Uterus (tissue), 4 donors: Measurements from ENCODE around the gene ZSWIM8. TPM values are rescaled to one million over a fixed set of nuclear protein-coding genes. Genes with fewer than 3 reads are reported as not detected.

Experiments
- DNase-seq, 2 donors: peaks; one replicate each; pipeline ENCODE4 v3.0.0-alpha.2; 2019 to 2020
- H3K27ac ChIP-seq, 2 donors: fragments of 200-600 bp; sonication (generic); 1 replicate in 1 of 2; 2 replicates in 1 of 2; pipeline ENCODE4 v1.5.1; 2016 to 2018
- H3K27me3 ChIP-seq, 2 donors: fragments of 200-600 bp; sonication (generic); one replicate each; pipeline ENCODE4 v1.5.1; 2018 to 2019; ENCODE audit warnings: control low read depth in 1 of 2
- H3K36me3 ChIP-seq, 2 donors: fragments of 200-600 bp; sonication (generic); one replicate each; pipeline ENCODE4 v1.5.1; 2019; ENCODE audit warnings: control low read depth in 1 of 2
- H3K4me1 ChIP-seq, 2 donors: fragments of 200-600 bp; sonication (generic); one replicate each; pipeline ENCODE4 v1.5.1; 2018 to 2019; ENCODE audit warnings: control low read depth in 1 of 2
- H3K4me3 ChIP-seq, 2 donors: fragments of 200-600 bp; sonication (generic); 1 replicate in 1 of 2; 2 replicates in 1 of 2; pipeline ENCODE4 v1.5.1; 2018 to 2019; ENCODE audit warnings: mild to moderate bottlenecking in 1 of 2
- H3K9me3 ChIP-seq, 2 donors: fragments of 200-600 bp; sonication (generic); one replicate each; pipeline ENCODE4 v1.5.1; 2019; ENCODE audit warnings: control low read depth in 1 of 2
- POLR2A ChIP-seq, 2 donors: fragments of 450-650 bp; IDR thresholded peaks; one replicate each; pipeline ENCODE4 v1.6.1; 2016; ENCODE audit warnings: antibody characterized with exemption in 2 of 2, mild to moderate bottlenecking in 1 of 2, moderate library complexity in 1 of 2
- intact Hi-C: fragments of 100-400 bp; cut with DNase I; formaldehyde crosslinking; loops from one replicate; pipeline ENCODE4 v1.15.1; 2023; ENCODE audit warnings: low total_unique reads
- small RNA-seq: library from RNA; depleted of rRNA; stranded (forward); fragments of <200 nt; gene quantifications from one replicate; pipeline ENCODE3, GENCODE V24; 2016
- total RNA-seq, 4 donors: library from RNA; depleted of rRNA in 3 of 4; stranded (reverse); fragments of >200 nt in 3 of 4; gene quantifications; one replicate each; pipeline versions ENCODE4 v1.1.0 to v1.2.4, GENCODE V29; 2014 to 2023
- TF ChIP-seq, protein P1 (sequence below), 4 experiments: fragments of 200-600 bp in 2 of 4; fragments of 450-650 bp in 2 of 4; sonication (generic) in 2 of 4; IDR thresholded peaks; one replicate each; pipeline ENCODE4 v1.5.1; 2016 to 2019; ENCODE audit warnings: antibody characterized with exemption in 4 of 4, mild to moderate bottlenecking in 2 of 4, moderate library complexity in 1 of 4
- donor health status: DM: yes; HTN: yes; CAD: no.

ZSWIM8 gene
- total RNA-seq, 4 donors from 2014 or later, result 61.4 to 112 (median 91.1) TPM

DNA sequence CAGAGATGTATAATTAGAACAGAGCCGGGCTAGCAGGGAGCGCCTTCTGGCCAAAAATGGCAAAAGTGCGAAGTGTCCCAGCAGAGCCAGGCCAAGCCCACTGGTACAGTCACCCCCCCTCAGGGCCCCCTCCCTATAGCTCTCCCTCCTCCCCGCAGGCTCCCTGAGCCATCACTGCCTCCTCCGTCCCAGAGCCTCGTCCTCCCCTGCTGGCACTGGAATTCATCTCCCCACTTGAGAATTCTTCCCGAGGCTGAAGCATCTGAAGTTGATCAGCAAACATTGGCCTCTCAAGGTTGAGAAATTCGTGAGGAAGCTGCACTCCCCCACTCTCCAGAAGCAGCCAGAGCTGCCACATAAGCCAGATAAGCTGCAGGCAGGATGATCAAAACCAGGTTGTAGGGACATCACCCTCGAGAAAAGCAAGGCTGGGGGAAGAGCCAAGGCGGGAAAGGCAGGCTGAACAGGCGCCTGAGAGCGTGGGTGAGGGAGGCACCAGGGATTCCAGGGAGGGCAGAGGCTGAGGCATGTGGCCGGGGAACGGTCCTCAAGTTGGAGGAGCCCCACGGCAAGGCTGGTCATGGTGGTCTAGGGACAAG, 65.6 kb downstream of the ZSWIM8 start:
- H3K4me1 ChIP-seq, result peaks cover 4 to 23% of the 10 kb centered on the region in 2 donors

More for the DNA sequence above, 65.6 kb downstream of the ZSWIM8 start:
- Histone ChIP-seq H3K9me3 (no peaks in the 10 kb centered on the region), H3K36me3 (no peaks in the 10 kb centered on the region), H3K4me3 (no peak overlapping the region), H3K27ac (peak overlapping the region; percentile 94 to 98), H3K27me3 (no peaks in the 10 kb centered on the region)
- TF ChIP-seq, protein P1, sequence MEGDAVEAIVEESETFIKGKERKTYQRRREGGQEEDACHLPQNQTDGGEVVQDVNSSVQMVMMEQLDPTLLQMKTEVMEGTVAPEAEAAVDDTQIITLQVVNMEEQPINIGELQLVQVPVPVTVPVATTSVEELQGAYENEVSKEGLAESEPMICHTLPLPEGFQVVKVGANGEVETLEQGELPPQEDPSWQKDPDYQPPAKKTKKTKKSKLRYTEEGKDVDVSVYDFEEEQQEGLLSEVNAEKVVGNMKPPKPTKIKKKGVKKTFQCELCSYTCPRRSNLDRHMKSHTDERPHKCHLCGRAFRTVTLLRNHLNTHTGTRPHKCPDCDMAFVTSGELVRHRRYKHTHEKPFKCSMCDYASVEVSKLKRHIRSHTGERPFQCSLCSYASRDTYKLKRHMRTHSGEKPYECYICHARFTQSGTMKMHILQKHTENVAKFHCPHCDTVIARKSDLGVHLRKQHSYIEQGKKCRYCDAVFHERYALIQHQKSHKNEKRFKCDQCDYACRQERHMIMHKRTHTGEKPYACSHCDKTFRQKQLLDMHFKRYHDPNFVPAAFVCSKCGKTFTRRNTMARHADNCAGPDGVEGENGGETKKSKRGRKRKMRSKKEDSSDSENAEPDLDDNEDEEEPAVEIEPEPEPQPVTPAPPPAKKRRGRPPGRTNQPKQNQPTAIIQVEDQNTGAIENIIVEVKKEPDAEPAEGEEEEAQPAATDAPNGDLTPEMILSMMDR (IDR thresholded peaks at IDR 0.05), result peak in 1 of 4 experiments; percentile 13
- TF ChIP-seq POLR2A (IDR thresholded peaks at IDR 0.05), result no peak
- intact Hi-C loops, result no loop called here
- peak; percentile 90 to 93 for DNase-seq

Small RNAs within 50 kb of the gene (small RNA-seq; reads per million reads assigned to genes)
- gene AC022400.4 (not detected), gene AC022400.9 (not detected), gene ZSWIM8-AS1 (not detected)

Other genes starting within 250 kb of the ZSWIM8 start
- gene USP54, start 194.3 kb upstream of the ZSWIM8 start, total RNA-seq, result 10 to 100 TPM; 10.6 to 73.7 (median 40.5) TPM
- gene MYOZ1, start 144.1 kb upstream of the ZSWIM8 start, total RNA-seq, result 1 to 10 TPM in 2 of 4 donors, not detected in 2; 1.6 to 1.7 TPM
- gene SYNPO2L, start 129.6 kb upstream of the ZSWIM8 start, total RNA-seq, result under 1 TPM in 1 of 4 donors, not detected in 3; 0.37 TPM
- 10 to 100 TPM in 1 of 4 donors, 1 to 10 TPM in 2, under 1 TPM in 1; 0.77 to 11.2 (median 3.7) TPM for gene AGAP5, start 87.5 kb upstream of the ZSWIM8 start, total RNA-seq
- gene SEC24C, start 41.2 kb upstream of the ZSWIM8 start, total RNA-seq, result 10 to 100 TPM; 25.3 to 75.9 (median 40.1) TPM
- gene CHCHD1, start 3.6 kb upstream of the ZSWIM8 start, total RNA-seq, result 10 to 100 TPM in 2 of 4 donors, 1 to 10 TPM in 2; 7.1 to 15.3 (median 11.0) TPM
- 10 to 100 TPM in 3 of 4 donors, 1 to 10 TPM in 1; 5.9 to 47.8 (median 14.1) TPM for gene NDST2, start 26.0 kb downstream of the ZSWIM8 start, total RNA-seq
- gene CAMK2G, start 88.9 kb downstream of the ZSWIM8 start, total RNA-seq, result 10 to 100 TPM; 17.9 to 79.9 (median 40.0) TPM
- gene PLAU, start 125.5 kb downstream of the ZSWIM8 start, total RNA-seq, result 10 to 100 TPM in 2 of 4 donors, 1 to 10 TPM in 2; 1.8 to 15.3 (median 9.0) TPM
- 100 to 1,000 TPM in 3 of 4 donors, 10 to 100 TPM in 1; 77.4 to 313 (median 215) TPM for gene VCL, start 212.5 kb downstream of the ZSWIM8 start, total RNA-seq